ENCODE results near the gene GPR35. TPM values are rescaled to one million over a fixed set of nuclear protein-coding genes. Genes with fewer than 3 reads are reported as not detected.

GPR35 gene
- total RNA-seq, 1 donor = 1.1 TPM

DNA sequence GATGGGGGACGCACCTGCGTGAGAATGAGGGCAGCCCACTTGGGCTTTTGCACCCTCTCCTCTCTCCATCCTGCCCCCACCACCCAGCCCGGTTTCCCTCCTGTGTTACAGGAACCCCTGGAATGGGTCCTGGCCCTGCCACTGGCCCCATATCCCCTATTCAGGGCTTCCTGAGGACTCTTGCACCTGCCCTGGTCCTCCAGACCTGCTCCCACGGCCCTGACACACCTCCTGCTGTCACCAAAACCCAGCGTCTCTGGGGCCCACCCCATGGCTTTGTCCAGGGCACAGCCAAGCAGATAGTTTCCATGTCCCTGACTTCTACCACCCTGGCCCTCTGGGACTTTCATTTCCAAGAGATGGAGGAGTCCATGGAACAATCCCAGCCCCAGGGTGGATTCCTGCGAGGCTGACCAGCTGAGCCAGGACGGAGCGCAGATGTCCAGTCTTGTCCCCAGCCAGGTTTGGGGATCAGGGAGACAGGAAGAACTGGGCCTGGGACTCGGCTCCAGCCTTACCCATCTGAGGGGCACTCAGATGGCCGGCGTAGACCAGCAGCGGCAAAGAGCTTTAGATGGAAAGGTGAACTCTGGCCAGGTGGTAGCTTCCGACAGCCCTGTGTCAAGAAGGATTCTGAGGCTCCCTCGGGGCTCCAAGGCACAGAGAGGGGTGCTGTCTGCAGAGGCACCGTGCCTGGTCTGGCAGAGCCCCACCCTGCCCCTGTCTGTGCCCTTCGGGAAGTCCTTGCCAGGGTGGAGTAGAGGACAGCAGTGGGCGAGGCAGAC lies 12.0 kb downstream of the GPR35 start:
- H3K36me3 ChIP-seq (ENCODE audit: insufficient read depth, low read length) = no peaks in the 10 kb centered on the region
- no peaks in the 10 kb centered on the region for H3K79me2 ChIP-seq (ENCODE audit: insufficient read depth, low read length)
- H4K20me1 ChIP-seq (ENCODE audit: insufficient read depth, low read length) = no peaks in the 10 kb centered on the region
- no peaks in the 10 kb centered on the region for H3K4me1 ChIP-seq (ENCODE audit: insufficient read depth, low read length)
- H2AFZ ChIP-seq (ENCODE audit: low read length) = no peak overlapping the region
- H3K27me3 ChIP-seq (ENCODE audit: insufficient read depth, low read length) = peaks cover 11% of the 10 kb centered on the region
- peaks cover 3% of the 10 kb centered on the region for H3K9me3 ChIP-seq (ENCODE audit: low read depth, low read length)
- H3K27ac ChIP-seq (ENCODE audit: low read depth, low read length) = no peak overlapping the region
- peak; percentile 74 for DNase-seq (ENCODE audit: insufficient read length, low spot score, missing footprints)
- no peak overlapping the region for H3K4me2 ChIP-seq (ENCODE audit: insufficient read depth, low read length)
- TF ChIP-seq, protein P1, sequence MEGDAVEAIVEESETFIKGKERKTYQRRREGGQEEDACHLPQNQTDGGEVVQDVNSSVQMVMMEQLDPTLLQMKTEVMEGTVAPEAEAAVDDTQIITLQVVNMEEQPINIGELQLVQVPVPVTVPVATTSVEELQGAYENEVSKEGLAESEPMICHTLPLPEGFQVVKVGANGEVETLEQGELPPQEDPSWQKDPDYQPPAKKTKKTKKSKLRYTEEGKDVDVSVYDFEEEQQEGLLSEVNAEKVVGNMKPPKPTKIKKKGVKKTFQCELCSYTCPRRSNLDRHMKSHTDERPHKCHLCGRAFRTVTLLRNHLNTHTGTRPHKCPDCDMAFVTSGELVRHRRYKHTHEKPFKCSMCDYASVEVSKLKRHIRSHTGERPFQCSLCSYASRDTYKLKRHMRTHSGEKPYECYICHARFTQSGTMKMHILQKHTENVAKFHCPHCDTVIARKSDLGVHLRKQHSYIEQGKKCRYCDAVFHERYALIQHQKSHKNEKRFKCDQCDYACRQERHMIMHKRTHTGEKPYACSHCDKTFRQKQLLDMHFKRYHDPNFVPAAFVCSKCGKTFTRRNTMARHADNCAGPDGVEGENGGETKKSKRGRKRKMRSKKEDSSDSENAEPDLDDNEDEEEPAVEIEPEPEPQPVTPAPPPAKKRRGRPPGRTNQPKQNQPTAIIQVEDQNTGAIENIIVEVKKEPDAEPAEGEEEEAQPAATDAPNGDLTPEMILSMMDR (IDR thresholded peaks at IDR 0.05; ENCODE audit: extremely low read depth, low read depth, low read length) = no peak
- no peak overlapping the region for H3K4me3 ChIP-seq (ENCODE audit: insufficient read depth, low read length)

DNA sequence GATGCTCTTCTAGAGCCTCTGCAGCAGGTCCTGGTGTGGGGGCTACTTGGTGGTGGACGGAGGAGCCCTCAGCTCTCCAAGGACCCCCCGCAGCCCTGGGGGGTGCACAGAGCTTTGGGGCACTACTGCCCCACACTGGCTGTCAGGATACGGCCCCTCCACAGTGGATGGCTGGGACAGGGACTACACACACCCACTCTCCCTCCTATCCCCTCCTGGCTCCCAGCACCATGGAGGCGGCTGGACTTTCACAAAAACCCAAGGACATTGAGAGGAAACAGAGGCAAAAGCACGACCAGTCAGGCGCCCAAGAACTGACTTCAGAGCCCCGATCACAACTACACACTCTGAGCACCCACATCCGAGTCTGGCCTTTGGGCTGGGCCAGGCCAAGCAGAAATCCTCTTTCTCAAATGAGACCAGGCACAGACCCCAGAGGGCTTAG lies 12.6 kb downstream of the GPR35 start:
- Histone ChIP-seq H2AFZ (ENCODE audit: low read length) (no peak overlapping the region), H3K9me3 (ENCODE audit: low read depth, low read length) (peaks cover 3% of the 10 kb centered on the region), H4K20me1 (ENCODE audit: insufficient read depth, low read length) (no peaks in the 10 kb centered on the region), H3K4me3 (ENCODE audit: insufficient read depth, low read length) (no peak overlapping the region), H3K27ac (ENCODE audit: low read depth, low read length) (no peak overlapping the region), H3K4me2 (ENCODE audit: insufficient read depth, low read length) (no peak overlapping the region), H3K79me2 (ENCODE audit: insufficient read depth, low read length) (no peaks in the 10 kb centered on the region), H3K4me1 (ENCODE audit: insufficient read depth, low read length) (no peaks in the 10 kb centered on the region), H3K27me3 (ENCODE audit: insufficient read depth, low read length) (peaks cover 11% of the 10 kb centered on the region), H3K36me3 (ENCODE audit: insufficient read depth, low read length) (no peaks in the 10 kb centered on the region)
- peak; percentile 55 for DNase-seq (ENCODE audit: insufficient read length, low spot score, missing footprints)
- TF ChIP-seq, protein P1 (IDR thresholded peaks at IDR 0.05; ENCODE audit: extremely low read depth, low read depth, low read length) = no peak

- Histone ChIP-seq H3K4me1 (ENCODE audit: insufficient read depth, low read length) (no peaks in the 10 kb centered on the region), H3K36me3 (ENCODE audit: insufficient read depth, low read length) (no peaks in the 10 kb centered on the region), H3K27ac (ENCODE audit: low read depth, low read length) (no peak overlapping the region), H4K20me1 (ENCODE audit: insufficient read depth, low read length) (no peaks in the 10 kb centered on the region), H3K4me2 (ENCODE audit: insufficient read depth, low read length) (no peak overlapping the region), H3K4me3 (ENCODE audit: insufficient read depth, low read length) (no peak overlapping the region), H3K9me3 (ENCODE audit: low read depth, low read length) (peaks cover 3% of the 10 kb centered on the region), H3K27me3 (ENCODE audit: insufficient read depth, low read length) (peaks cover 11% of the 10 kb centered on the region), H2AFZ (ENCODE audit: low read length) (no peak overlapping the region), H3K79me2 (ENCODE audit: insufficient read depth, low read length) (no peaks in the 10 kb centered on the region)
- peak; percentile 78 for DNase-seq (ENCODE audit: insufficient read length, low spot score, missing footprints)
- TF ChIP-seq, protein P1 (IDR thresholded peaks at IDR 0.05; ENCODE audit: extremely low read depth, low read depth, low read length) = no peak
Observed at GRCh38 chr2:240638512-240639160, 13.4 kb downstream of the GPR35 start.

- Histone ChIP-seq H3K36me3 (ENCODE audit: insufficient read depth, low read length) (no peaks in the 10 kb centered on the region), H3K4me1 (ENCODE audit: insufficient read depth, low read length) (no peaks in the 10 kb centered on the region), H3K4me3 (ENCODE audit: insufficient read depth, low read length) (no peak overlapping the region), H3K4me2 (ENCODE audit: insufficient read depth, low read length) (no peak overlapping the region), H4K20me1 (ENCODE audit: insufficient read depth, low read length) (no peaks in the 10 kb centered on the region), H3K27me3 (ENCODE audit: insufficient read depth, low read length) (peaks cover 11% of the 10 kb centered on the region), H3K9me3 (ENCODE audit: low read depth, low read length) (no peaks in the 10 kb centered on the region), H3K27ac (ENCODE audit: low read depth, low read length) (no peak overlapping the region), H2AFZ (ENCODE audit: low read length) (no peak overlapping the region), H3K79me2 (ENCODE audit: insufficient read depth, low read length) (no peaks in the 10 kb centered on the region)
- peak; percentile 66 for DNase-seq (ENCODE audit: insufficient read length, low spot score, missing footprints)
- TF ChIP-seq, protein P1 (IDR thresholded peaks at IDR 0.05; ENCODE audit: extremely low read depth, low read depth, low read length) = no peak
Observed at GRCh38 chr2:240639566-240639965, 14.3 kb downstream of the GPR35 start.

Measured in osteoblast (primary cell).